WTC11 (cell line): ENCODE results near the gene OXER1. TPM values are rescaled to one million over a fixed set of nuclear protein-coding genes. Genes with fewer than 3 reads are reported as not detected.

ENCODE experiments used
- ATAC-seq: fragments of 200-7000 bp; cut with Tn5 transposase; 2 replicates; pipeline ENCODE4 v1.10.0; 2021; ENCODE audit warnings: mild to moderate bottlenecking, moderate library complexity
- CTCF ChIA-PET: fragments of 300-600 bp; sonication (Branson Sonifier 250); formaldehyde crosslinking; loops from one replicate; lab custom pipeline; 2021; ENCODE audit warnings: antibody characterized with exemption; lab: Charles Lee
- POLR2A ChIA-PET: fragments of 350-600 bp; sonication (Branson Sonifier 250); formaldehyde crosslinking; loops from one replicate; lab custom pipeline; 2021; ENCODE audit warnings: antibody characterized with exemption; lab: Charles Lee
- DNase-seq: peaks from one replicate; pipeline ENCODE4 v3.0.0; 2021; ENCODE audit warnings: low spot score
- H3K27ac Mint-ChIP-seq: 2 replicates; pipeline ENCODE4 v1.8.0; 2021; ENCODE audit warnings: mixed read lengths
- H3K27me3 Mint-ChIP-seq: 2 replicates; pipeline ENCODE4 v1.8.0; 2021; ENCODE audit warnings: low read depth, mild to moderate bottlenecking, moderate library complexity, mixed read lengths
- H3K36me3 Mint-ChIP-seq: 2 replicates; pipeline ENCODE4 v1.8.0; 2021; ENCODE audit warnings: mixed read lengths
- H3K4me1 Mint-ChIP-seq: 2 replicates; pipeline ENCODE4 v1.8.0; 2022; ENCODE audit warnings: mixed read lengths
- H3K4me3 Mint-ChIP-seq: 2 replicates; pipeline ENCODE4 v1.8.0; 2021; ENCODE audit warnings: mild to moderate bottlenecking, moderate library complexity, mixed read lengths
- H3K9me3 Mint-ChIP-seq: 2 replicates; pipeline ENCODE4 v1.8.0; 2021; ENCODE audit warnings: mixed read lengths
- ATF1 ChIP-seq: sonication (generic); formaldehyde crosslinking; IDR thresholded peaks from 2 replicates; pipeline ENCODE4 v1.8.1; 2023; ENCODE audit warnings: mild to moderate bottlenecking, moderate library complexity, missing genetic modification reagents
- KAT7 ChIP-seq: sonication (generic); formaldehyde crosslinking; IDR thresholded peaks from 2 replicates; pipeline ENCODE4 v1.8.1; 2023; ENCODE audit warnings: missing genetic modification reagents, mild to moderate bottlenecking, borderline replicate concordance
- MXD4 ChIP-seq: fragments of 250-450 bp; sonication (Bioruptor Pico); IDR thresholded peaks from 2 replicates; pipeline ENCODE4 v1.8.0; 2021; ENCODE audit warnings: mild to moderate bottlenecking, moderate library complexity, borderline replicate concordance
- RORB ChIP-seq: fragments of 250-450 bp; sonication (Bioruptor Pico); IDR thresholded peaks from 2 replicates; pipeline ENCODE4 v1.9.0; 2021; ENCODE audit warnings: mild to moderate bottlenecking
- SMAD4 ChIP-seq: sonication (generic); formaldehyde crosslinking; IDR thresholded peaks from 2 replicates; pipeline ENCODE4 v1.8.0; 2022; ENCODE audit warnings: mild to moderate bottlenecking, missing genetic modification reagents
- SOX15 ChIP-seq: fragments of 250-450 bp; sonication (Bioruptor Pico); IDR thresholded peaks from 2 replicates; pipeline ENCODE4 v1.9.0; 2021; ENCODE audit warnings: mild to moderate bottlenecking
- TEAD1 ChIP-seq: sonication (generic); formaldehyde crosslinking; IDR thresholded peaks from 2 replicates; pipeline ENCODE4 v1.8.0; 2022; ENCODE audit warnings: mild to moderate bottlenecking, missing genetic modification reagents
- ZBTB21 ChIP-seq: sonication (generic); formaldehyde crosslinking; IDR thresholded peaks from 2 replicates; pipeline ENCODE4 v1.8.1; 2023; ENCODE audit warnings: mild to moderate bottlenecking, missing genetic modification reagents, borderline replicate concordance
- ZNF263 ChIP-seq: sonication (generic); formaldehyde crosslinking; IDR thresholded peaks from 2 replicates; pipeline ENCODE4 v1.8.1; 2022; ENCODE audit warnings: low read depth, mild to moderate bottlenecking, moderate library complexity, missing genetic modification reagents
- total RNA-seq: library from RNA; stranded (reverse); gene quantifications from 3 replicates; pipeline ENCODE4 v1.2.3, GENCODE V29; 2021
- TF ChIP-seq, protein P1 (sequence below): sonication (generic); formaldehyde crosslinking; IDR thresholded peaks from 2 replicates; pipeline ENCODE4 v1.8.1; 2023; ENCODE audit warnings: mild to moderate bottlenecking, missing genetic modification reagents, borderline replicate concordance
- TF ChIP-seq, protein P2 (sequence below): sonication (generic); formaldehyde crosslinking; IDR thresholded peaks from 2 replicates; pipeline ENCODE4 v1.8.0; 2023; ENCODE audit warnings: mild to moderate bottlenecking, missing genetic modification reagents
- TF ChIP-seq, protein P3 (sequence below): sonication (generic); formaldehyde crosslinking; IDR thresholded peaks from 2 replicates; pipeline ENCODE4 v1.8.0; 2022; ENCODE audit warnings: missing genetic modification reagents
- TF ChIP-seq, protein P4 (sequence below): sonication (generic); formaldehyde crosslinking; IDR thresholded peaks from 2 replicates; pipeline ENCODE4 v1.8.0; 2022; ENCODE audit warnings: mild to moderate bottlenecking, missing genetic modification reagents
- TF ChIP-seq, protein P5 (sequence below): fragments of 250-450 bp; sonication (Bioruptor Pico); IDR thresholded peaks from 2 replicates; pipeline ENCODE4 v1.9.0; 2021; ENCODE audit warnings: mild to moderate bottlenecking, borderline replicate concordance

OXER1 gene
- total RNA-seq, 1 experiment from 2014 or later, result 2.6 TPM

DNA sequence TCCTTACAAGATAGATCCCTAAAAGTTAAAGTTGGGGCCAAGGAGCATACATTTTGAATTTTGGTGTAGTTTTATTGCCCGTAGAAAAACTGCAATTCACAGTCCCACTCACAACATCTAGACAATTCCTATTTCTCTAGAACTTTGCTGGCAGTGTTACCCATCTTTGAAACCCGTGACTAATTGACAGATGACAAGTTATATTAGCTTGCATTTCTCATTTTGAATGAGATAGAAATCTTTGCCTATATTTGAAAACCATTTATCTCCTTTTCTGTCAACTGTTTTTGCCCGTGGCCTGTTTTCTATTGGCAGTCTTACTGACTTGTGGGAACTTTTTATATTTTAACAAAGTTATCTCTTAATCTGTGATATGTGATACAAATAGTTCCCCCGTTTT is 50.0 kb downstream of the OXER1 start:
- H3K36me3 Mint-ChIP-seq, result peaks cover 9% of the 10 kb centered on the region
- DNase-seq (no peak), ATAC-seq (no peak)
- POLR2A ChIA-PET, result no interaction called here
- TF ChIP-seq, protein P1, sequence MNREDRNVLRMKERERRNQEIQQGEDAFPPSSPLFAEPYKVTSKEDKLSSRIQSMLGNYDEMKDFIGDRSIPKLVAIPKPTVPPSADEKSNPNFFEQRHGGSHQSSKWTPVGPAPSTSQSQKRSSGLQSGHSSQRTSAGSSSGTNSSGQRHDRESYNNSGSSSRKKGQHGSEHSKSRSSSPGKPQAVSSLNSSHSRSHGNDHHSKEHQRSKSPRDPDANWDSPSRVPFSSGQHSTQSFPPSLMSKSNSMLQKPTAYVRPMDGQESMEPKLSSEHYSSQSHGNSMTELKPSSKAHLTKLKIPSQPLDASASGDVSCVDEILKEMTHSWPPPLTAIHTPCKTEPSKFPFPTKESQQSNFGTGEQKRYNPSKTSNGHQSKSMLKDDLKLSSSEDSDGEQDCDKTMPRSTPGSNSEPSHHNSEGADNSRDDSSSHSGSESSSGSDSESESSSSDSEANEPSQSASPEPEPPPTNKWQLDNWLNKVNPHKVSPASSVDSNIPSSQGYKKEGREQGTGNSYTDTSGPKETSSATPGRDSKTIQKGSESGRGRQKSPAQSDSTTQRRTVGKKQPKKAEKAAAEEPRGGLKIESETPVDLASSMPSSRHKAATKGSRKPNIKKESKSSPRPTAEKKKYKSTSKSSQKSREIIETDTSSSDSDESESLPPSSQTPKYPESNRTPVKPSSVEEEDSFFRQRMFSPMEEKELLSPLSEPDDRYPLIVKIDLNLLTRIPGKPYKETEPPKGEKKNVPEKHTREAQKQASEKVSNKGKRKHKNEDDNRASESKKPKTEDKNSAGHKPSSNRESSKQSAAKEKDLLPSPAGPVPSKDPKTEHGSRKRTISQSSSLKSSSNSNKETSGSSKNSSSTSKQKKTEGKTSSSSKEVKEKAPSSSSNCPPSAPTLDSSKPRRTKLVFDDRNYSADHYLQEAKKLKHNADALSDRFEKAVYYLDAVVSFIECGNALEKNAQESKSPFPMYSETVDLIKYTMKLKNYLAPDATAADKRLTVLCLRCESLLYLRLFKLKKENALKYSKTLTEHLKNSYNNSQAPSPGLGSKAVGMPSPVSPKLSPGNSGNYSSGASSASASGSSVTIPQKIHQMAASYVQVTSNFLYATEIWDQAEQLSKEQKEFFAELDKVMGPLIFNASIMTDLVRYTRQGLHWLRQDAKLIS (CRISPR knock-in tag), result no peak
- TF ChIP-seq, protein P2, sequence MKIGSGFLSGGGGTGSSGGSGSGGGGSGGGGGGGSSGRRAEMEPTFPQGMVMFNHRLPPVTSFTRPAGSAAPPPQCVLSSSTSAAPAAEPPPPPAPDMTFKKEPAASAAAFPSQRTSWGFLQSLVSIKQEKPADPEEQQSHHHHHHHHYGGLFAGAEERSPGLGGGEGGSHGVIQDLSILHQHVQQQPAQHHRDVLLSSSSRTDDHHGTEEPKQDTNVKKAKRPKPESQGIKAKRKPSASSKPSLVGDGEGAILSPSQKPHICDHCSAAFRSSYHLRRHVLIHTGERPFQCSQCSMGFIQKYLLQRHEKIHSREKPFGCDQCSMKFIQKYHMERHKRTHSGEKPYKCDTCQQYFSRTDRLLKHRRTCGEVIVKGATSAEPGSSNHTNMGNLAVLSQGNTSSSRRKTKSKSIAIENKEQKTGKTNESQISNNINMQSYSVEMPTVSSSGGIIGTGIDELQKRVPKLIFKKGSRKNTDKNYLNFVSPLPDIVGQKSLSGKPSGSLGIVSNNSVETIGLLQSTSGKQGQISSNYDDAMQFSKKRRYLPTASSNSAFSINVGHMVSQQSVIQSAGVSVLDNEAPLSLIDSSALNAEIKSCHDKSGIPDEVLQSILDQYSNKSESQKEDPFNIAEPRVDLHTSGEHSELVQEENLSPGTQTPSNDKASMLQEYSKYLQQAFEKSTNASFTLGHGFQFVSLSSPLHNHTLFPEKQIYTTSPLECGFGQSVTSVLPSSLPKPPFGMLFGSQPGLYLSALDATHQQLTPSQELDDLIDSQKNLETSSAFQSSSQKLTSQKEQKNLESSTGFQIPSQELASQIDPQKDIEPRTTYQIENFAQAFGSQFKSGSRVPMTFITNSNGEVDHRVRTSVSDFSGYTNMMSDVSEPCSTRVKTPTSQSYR, result no peak
- TF ChIP-seq MXD4 (no peak), ZBTB21 (no peak), SOX15 (CRISPR knock-in tag) (no peak), ATF1 (CRISPR knock-in tag) (no peak), SMAD4 (no peak), KAT7 (CRISPR knock-in tag) (no peak), ZNF263 (no peak)
- TF ChIP-seq, protein P3, sequence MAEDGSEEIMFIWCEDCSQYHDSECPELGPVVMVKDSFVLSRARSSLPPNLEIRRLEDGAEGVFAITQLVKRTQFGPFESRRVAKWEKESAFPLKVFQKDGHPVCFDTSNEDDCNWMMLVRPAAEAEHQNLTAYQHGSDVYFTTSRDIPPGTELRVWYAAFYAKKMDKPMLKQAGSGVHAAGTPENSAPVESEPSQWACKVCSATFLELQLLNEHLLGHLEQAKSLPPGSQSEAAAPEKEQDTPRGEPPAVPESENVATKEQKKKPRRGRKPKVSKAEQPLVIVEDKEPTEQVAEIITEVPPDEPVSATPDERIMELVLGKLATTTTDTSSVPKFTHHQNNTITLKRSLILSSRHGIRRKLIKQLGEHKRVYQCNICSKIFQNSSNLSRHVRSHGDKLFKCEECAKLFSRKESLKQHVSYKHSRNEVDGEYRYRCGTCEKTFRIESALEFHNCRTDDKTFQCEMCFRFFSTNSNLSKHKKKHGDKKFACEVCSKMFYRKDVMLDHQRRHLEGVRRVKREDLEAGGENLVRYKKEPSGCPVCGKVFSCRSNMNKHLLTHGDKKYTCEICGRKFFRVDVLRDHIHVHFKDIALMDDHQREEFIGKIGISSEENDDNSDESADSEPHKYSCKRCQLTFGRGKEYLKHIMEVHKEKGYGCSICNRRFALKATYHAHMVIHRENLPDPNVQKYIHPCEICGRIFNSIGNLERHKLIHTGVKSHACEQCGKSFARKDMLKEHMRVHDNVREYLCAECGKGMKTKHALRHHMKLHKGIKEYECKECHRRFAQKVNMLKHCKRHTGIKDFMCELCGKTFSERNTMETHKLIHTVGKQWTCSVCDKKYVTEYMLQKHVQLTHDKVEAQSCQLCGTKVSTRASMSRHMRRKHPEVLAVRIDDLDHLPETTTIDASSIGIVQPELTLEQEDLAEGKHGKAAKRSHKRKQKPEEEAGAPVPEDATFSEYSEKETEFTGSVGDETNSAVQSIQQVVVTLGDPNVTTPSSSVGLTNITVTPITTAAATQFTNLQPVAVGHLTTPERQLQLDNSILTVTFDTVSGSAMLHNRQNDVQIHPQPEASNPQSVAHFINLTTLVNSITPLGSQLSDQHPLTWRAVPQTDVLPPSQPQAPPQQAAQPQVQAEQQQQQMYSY, result no peak
- TF ChIP-seq, protein P4, sequence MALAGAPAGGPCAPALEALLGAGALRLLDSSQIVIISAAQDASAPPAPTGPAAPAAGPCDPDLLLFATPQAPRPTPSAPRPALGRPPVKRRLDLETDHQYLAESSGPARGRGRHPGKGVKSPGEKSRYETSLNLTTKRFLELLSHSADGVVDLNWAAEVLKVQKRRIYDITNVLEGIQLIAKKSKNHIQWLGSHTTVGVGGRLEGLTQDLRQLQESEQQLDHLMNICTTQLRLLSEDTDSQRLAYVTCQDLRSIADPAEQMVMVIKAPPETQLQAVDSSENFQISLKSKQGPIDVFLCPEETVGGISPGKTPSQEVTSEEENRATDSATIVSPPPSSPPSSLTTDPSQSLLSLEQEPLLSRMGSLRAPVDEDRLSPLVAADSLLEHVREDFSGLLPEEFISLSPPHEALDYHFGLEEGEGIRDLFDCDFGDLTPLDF (CRISPR knock-in tag), result no peak
- H3K9me3 Mint-ChIP-seq, result no peaks in the 10 kb centered on the region
- H3K4me3 Mint-ChIP-seq, result no peak overlapping the region
- H3K27ac Mint-ChIP-seq, result no peak overlapping the region
- H3K4me1 Mint-ChIP-seq, result peaks cover 13% of the 10 kb centered on the region
- no peaks in the 10 kb centered on the region for H3K27me3 Mint-ChIP-seq
- CTCF ChIA-PET, result interaction anchor here (2.1 kb wide), 1 partner anchor 56 kb away, joined by 7 read pairs; no protein-coding TSS in a partner anchor

DNA sequence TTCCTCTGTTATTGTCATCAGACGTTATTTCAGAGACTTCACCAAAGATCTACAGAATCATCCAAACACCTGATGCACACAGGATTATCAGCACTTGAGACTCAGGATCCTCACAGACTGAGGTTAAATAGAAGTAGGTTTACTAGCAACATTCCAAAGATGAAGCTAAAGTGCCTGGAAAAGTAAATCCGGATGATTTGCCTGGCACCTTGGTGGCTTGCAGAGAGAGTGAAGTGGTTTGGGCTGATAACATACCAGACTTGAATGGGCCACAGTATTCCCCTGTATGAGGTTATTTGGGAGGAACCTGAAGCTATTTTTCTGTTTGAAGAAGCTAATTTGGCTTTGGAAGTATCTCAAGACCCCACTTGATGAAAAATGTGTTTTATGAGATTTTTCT is 51.0 kb downstream of the OXER1 start:
- Mint-ChIP-seq H3K4me1 (peaks cover 15% of the 10 kb centered on the region), H3K36me3 (peaks cover 19% of the 10 kb centered on the region), H3K9me3 (no peaks in the 10 kb centered on the region), H3K27ac (0 out of 2 replicates have a peak overlapping the region, but pooled peaks have one; percentile 29), H3K4me3 (no peak overlapping the region), H3K27me3 (no peaks in the 10 kb centered on the region)
- CTCF ChIA-PET, result interaction anchor here (2.1 kb wide), 1 partner anchor 57 kb away, joined by 7 read pairs; no protein-coding TSS in a partner anchor
- ATAC-seq (no peak), DNase-seq (no peak)
- TF ChIP-seq RORB (no peak), TEAD1 (CRISPR knock-in tag) (no peak), SMAD4 (no peak)
- TF ChIP-seq, protein P4 (CRISPR knock-in tag), result no peak
- TF ChIP-seq, protein P5, sequence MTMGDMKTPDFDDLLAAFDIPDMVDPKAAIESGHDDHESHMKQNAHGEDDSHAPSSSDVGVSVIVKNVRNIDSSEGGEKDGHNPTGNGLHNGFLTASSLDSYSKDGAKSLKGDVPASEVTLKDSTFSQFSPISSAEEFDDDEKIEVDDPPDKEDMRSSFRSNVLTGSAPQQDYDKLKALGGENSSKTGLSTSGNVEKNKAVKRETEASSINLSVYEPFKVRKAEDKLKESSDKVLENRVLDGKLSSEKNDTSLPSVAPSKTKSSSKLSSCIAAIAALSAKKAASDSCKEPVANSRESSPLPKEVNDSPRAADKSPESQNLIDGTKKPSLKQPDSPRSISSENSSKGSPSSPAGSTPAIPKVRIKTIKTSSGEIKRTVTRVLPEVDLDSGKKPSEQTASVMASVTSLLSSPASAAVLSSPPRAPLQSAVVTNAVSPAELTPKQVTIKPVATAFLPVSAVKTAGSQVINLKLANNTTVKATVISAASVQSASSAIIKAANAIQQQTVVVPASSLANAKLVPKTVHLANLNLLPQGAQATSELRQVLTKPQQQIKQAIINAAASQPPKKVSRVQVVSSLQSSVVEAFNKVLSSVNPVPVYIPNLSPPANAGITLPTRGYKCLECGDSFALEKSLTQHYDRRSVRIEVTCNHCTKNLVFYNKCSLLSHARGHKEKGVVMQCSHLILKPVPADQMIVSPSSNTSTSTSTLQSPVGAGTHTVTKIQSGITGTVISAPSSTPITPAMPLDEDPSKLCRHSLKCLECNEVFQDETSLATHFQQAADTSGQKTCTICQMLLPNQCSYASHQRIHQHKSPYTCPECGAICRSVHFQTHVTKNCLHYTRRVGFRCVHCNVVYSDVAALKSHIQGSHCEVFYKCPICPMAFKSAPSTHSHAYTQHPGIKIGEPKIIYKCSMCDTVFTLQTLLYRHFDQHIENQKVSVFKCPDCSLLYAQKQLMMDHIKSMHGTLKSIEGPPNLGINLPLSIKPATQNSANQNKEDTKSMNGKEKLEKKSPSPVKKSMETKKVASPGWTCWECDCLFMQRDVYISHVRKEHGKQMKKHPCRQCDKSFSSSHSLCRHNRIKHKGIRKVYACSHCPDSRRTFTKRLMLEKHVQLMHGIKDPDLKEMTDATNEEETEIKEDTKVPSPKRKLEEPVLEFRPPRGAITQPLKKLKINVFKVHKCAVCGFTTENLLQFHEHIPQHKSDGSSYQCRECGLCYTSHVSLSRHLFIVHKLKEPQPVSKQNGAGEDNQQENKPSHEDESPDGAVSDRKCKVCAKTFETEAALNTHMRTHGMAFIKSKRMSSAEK (CRISPR knock-in tag), result 0 out of 2 replicates have a peak, but pooled peaks have one; percentile 25
- POLR2A ChIA-PET, result interaction anchor here (0.6 to 1.6 kb wide), 2 partner anchors 9 to 12 kb away, joined by 3 to 9 read pairs; no protein-coding TSS in a partner anchor
